Ectodermal cell (in vitro differentiated cells): ENCODE measurements around the gene NAGPA.
"Not testable (repeated sequence)": the region's sequence is repeated elsewhere in the genome, so short reads cannot be mapped to it uniquely, and the experiment has no call there.

ENCODE experiments used
- H3K27ac ChIP-seq: 2 replicates; pipeline ENCODE4 v1.7.0; 2013; ENCODE audit warnings: mild to moderate bottlenecking, low read depth, low read length; ENCODE audit not compliant: insufficient read depth, poor library complexity, severe bottlenecking
- H3K27me3 ChIP-seq: 2 replicates; pipeline ENCODE4 v1.7.0; 2013; ENCODE audit warnings: mild to moderate bottlenecking, low read length; ENCODE audit not compliant: insufficient read depth, control insufficient read depth, poor library complexity, severe bottlenecking
- H3K36me3 ChIP-seq: one replicate; pipeline ENCODE4 v1.7.0; 2013; ENCODE audit warnings: low read length; ENCODE audit not compliant: control insufficient read depth, insufficient read depth
- H3K4me1 ChIP-seq: one replicate; pipeline ENCODE4 v1.7.0; 2013; ENCODE audit warnings: low read length; ENCODE audit not compliant: control insufficient read depth, insufficient read depth
- H3K4me3 ChIP-seq: 2 replicates; pipeline ENCODE4 v1.7.0; 2013; ENCODE audit warnings: low read depth, low read length, control low read depth; ENCODE audit not compliant: insufficient read depth
- H3K9me3 ChIP-seq: 2 replicates; pipeline ENCODE4 v1.7.0; 2013; ENCODE audit warnings: mild to moderate bottlenecking, low read length, moderate library complexity; ENCODE audit not compliant: control insufficient read depth
- WGBS, 2 experiments: methylation state at CpG; one replicate each; pipeline ENCODE4 v1.1.7; 2013; ENCODE audit warnings: missing lambda C conversion rate in 2 of 2; 5-methylcytosine and 5-hydroxymethylcytosine counted together

The NAGPA gene

GRCh38 chr16:5062051-5062450 lies 28.3 kb upstream of the NAGPA start:
- 91 to 93% methylated on average over 11 of the region's 11 CpGs for WGBS, 2 experiments
- H3K27ac ChIP-seq, result no peak overlapping the region

DNA sequence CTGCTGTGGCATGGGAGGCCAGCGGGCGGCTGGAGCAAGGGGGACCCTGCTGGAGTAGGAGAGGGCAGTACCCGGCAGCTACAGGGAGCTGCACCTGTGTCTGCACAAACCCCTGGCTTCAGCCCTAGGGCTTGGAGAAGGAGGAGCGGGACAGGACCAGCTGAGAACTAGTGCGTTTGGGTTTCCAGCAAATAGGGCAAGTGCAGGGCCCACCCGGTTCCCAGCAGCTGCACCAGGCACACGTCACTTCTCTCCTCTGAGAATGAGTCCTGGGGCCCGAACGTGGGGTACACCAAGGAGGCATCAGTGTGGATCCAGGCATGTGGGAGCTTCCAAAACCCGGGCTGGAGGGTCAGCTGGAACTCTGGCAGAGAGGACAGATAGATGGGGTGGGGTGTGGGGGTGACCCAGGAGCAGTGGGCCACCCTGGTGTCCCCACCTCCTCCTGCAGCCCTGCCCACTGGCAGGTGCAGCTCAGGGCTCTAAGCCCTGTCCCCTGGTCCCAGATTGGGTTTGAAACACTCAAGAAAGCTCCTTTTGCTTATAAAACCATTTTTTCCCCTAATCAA lies 26.4 kb upstream of the NAGPA start:
- H3K36me3 ChIP-seq, result no peaks in the 10 kb centered on the region
- H3K4me1 ChIP-seq, result peaks cover 8% of the 10 kb centered on the region
- no peaks in the 10 kb centered on the region for H3K9me3 ChIP-seq
- no peak overlapping the region for H3K27ac ChIP-seq
- no peaks in the 10 kb centered on the region for H3K27me3 ChIP-seq
- 59 to 61% methylated on average over 10 of the region's 10 CpGs for WGBS, 2 experiments
- no peak overlapping the region for H3K4me3 ChIP-seq

More at GRCh38 chr16:5062051-5062450, 28.3 kb upstream of the NAGPA start:
- H3K36me3 ChIP-seq, result no peaks in the 10 kb centered on the region
- no peak overlapping the region for H3K4me3 ChIP-seq
- peaks cover 8% of the 10 kb centered on the region for H3K4me1 ChIP-seq
- no peaks in the 10 kb centered on the region for H3K9me3 ChIP-seq
- H3K27me3 ChIP-seq, result no peaks in the 10 kb centered on the region

DNA sequence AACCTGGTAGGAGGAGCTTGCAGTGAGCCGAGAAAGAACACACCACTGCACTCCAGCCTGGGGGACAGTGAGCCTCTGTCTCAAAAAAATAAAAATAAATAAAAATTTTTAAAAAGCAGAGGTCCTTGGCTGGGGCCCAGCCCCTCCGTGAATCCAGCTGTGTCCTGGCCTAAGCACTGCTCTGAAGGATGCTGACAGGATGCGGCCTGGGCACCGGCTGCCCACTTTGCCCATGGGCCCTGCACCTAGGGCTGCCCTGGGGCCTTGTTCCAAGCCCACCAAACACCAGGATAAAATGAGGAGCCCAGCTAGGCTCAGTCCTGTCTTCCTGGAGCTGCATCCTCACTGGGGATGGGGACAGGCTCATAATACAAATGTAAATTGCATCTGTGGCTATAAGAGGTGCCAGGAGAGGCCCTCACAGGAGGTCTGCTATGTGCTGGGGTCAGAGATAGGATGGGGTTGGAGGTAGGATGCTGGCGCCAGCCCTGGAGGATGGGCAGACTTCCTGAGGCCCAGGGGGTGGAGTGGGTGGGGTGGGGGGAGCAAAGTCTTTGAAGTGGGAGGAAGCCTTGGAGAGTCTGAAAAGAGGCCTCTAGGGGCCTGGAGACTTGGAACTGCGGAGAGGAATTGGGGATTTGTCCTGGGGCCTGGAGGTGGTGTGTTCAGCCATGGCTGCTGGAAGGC lies 25.8 kb upstream of the NAGPA start:
- Histone ChIP-seq H3K36me3 (no peaks in the 10 kb centered on the region), H3K27me3 (no peaks in the 10 kb centered on the region), H3K27ac (no peak overlapping the region), H3K4me3 (no peak overlapping the region), H3K4me1 (peaks cover 8% of the 10 kb centered on the region), H3K9me3 (no peaks in the 10 kb centered on the region)
- WGBS, 2 experiments, result 57 to 67% methylated on average over 6 of the region's 6 CpGs

DNA sequence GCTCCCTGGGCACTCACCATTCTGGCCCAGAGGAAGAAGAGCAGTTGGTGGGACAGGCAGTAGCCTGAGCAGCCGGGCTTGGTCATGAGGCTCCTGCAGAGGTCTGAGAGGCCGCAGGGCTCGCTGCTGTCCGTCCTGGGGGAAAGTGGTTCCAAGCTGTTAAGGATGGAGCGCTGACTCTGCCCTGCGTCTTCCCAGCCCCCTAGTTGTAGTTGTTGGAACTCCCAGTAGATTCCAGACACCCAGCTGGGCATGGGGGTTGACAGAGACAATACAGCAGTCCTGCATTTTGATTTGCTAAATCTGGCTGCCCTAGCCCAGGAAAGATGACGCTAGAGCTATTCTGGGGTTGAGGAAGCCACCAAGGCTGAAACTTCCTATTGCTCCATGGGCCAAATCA lies 24.7 kb upstream of the NAGPA start:
- no peak overlapping the region for H3K4me3 ChIP-seq
- H3K4me1 ChIP-seq, result peaks cover 8% of the 10 kb centered on the region
- H3K9me3 ChIP-seq, result no peaks in the 10 kb centered on the region
- no peaks in the 10 kb centered on the region for H3K36me3 ChIP-seq
- H3K27ac ChIP-seq, result peak overlapping the region; percentile 26
- 6 to 11% methylated on average over 7 of the region's 7 CpGs for WGBS, 2 experiments
- H3K27me3 ChIP-seq, result no peaks in the 10 kb centered on the region

- Histone ChIP-seq H3K9me3 (no peaks in the 10 kb centered on the region), H3K4me3 (no peak overlapping the region), H3K4me1 (peaks cover 8% of the 10 kb centered on the region), H3K27me3 (no peaks in the 10 kb centered on the region), H3K27ac (no peak overlapping the region), H3K36me3 (no peaks in the 10 kb centered on the region)
- WGBS, 2 experiments, result 23 to 28% methylated on average over 11 of the region's 11 CpGs
These were observed 22.6 kb upstream of the NAGPA start for GRCh38 chr16:5056352-5056751.

DNA sequence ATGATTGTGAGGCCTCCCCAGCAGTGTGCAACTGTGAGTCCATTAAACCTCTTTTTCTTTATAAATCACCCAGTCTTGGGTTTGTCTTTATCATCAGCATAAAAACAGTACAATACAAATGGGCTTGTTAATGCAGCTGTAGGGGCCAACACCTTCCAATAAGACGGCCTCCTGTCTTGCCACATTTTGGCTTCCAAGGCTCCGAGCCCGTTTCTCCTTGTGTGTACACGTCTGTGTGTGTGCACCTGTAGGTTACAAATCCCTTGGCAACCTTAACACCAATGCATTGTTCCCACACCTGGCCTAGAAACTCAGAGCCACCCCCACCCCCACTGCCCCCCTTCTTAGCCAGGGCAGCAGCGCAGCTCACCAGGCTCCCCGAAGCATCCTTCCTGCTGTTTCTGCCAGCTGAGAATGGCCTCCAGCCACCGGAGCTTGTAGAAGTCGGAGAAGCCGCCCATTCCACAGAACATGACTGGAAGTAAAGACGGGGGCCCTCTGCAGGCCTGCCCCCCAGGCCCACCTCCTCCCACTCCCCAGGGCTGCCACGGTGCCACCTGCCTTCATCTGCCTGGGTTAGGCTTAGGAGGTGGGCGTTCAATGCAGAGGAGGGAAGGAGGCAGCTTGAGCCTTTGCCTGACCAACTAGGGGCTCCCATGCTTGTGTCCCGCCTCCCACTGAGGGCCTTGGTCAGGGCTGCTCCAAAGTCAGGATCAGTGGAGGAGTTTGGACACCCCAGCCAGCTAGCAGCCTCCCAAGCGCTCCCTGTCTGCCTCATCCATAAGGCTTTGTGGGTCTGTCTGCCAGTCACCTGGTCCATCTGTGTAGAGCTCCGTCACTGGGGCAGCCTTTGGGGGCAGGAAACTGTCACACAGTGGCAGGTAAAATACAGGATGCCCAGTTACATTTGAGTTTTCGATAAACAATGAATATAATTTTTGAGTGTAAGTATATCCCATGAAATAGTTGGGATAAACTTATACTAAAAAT lies 21.4 kb upstream of the NAGPA start:
- no peak overlapping the region for H3K27ac ChIP-seq
- no peaks in the 10 kb centered on the region for H3K36me3 ChIP-seq
- no peak overlapping the region for H3K4me3 ChIP-seq
- no peaks in the 10 kb centered on the region for H3K9me3 ChIP-seq
- WGBS, 2 experiments, result 92 to 94% methylated on average over 16 of the region's 16 CpGs
- H3K4me1 ChIP-seq, result peaks cover 7% of the 10 kb centered on the region
- H3K27me3 ChIP-seq, result no peaks in the 10 kb centered on the region

DNA sequence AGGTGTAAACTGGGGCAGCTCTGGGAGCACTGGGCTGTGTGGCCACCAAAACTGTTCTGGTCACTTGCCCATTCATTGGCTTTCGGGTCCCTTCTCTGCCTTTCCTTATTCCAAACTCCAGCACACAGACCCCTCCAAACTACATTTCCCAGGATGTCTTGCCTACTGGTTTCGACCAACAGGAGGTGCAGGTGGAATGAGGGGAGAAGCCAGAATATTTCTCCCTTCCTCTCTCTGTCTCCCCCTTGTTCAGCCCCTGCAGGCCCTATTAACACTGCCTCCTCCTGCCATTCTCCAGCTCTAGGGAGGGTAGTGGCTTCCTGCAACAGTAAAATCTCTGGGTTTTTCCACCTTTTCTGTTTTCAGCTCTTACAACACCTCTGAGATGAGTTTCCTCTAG lies 13.2 kb upstream of the NAGPA start:
- no peaks in the 10 kb centered on the region for H3K27me3 ChIP-seq
- WGBS, 2 experiments, result 73 to 83% methylated on average over 2 of the region's 2 CpGs
- H3K36me3 ChIP-seq, result no peaks in the 10 kb centered on the region
- no peaks in the 10 kb centered on the region for H3K4me1 ChIP-seq
- H3K4me3 ChIP-seq, result no peak overlapping the region
- no peaks in the 10 kb centered on the region for H3K9me3 ChIP-seq
- H3K27ac ChIP-seq, result no peak overlapping the region

DNA sequence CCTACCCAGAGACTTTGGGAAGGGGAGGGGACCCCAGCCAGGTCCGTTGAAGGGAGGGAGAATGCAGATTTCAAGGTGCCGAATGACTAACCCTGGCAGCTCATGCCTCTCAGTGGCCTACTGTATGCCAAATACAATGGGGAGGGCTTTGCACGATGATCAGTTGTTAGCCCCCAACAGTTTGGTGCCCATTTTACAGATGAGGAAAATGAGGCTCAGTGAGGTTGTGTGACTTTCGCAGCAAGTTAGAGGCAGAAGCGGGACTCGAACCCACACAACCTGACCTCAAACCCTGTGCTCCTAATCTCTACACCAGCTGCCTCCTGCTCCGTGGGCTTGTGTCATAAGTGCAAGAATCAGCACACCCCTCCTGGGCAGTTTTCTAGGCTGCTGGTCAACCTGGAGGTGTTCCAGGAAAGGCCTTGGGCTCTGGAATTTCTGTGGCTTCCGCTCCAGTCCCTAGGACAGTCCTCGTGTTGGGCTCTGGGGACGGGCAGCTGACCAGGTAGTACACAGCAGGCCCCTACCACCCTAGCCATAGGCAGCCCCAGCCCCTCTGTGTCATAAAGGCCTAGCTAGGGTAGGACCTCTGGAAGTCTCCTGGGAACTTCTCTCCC lies 11.9 kb upstream of the NAGPA start:
- no peaks in the 10 kb centered on the region for H3K9me3 ChIP-seq
- H3K4me1 ChIP-seq, result no peaks in the 10 kb centered on the region
- no peak overlapping the region for H3K27ac ChIP-seq
- no peaks in the 10 kb centered on the region for H3K27me3 ChIP-seq
- WGBS, 2 experiments, result 89 to 92% methylated on average over 10 of the region's 10 CpGs
- no peaks in the 10 kb centered on the region for H3K36me3 ChIP-seq
- no peak overlapping the region for H3K4me3 ChIP-seq

DNA sequence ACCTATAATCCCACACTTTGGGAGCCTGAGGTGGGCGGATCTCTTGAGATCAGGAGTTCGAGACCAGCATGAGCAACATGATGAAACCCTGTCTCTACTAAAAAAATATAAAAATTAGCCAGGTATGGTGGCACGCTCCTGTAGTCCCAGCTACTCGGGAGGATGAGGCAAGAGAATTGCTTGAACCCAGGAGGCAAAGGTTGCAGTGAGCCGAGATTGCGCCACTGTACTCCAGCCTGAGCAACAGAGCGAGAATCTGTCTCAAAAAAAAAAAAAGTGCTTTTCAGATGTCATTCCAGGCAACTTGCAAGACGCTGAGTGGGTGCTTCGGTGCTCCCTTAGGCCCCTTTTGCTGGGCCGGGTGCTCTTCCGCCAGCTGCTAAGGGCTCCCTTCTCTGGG lies 10.8 kb upstream of the NAGPA start:
- WGBS, 2 experiments, result 92% methylated on average over 11 of the region's 11 CpGs
- H3K4me3 ChIP-seq, H3K9me3 ChIP-seq, H3K4me1 ChIP-seq, H3K27ac ChIP-seq, H3K36me3 ChIP-seq, H3K27me3 ChIP-seq: not testable (repeated sequence)
